Lower leg skin (tissue), 3 donors: Measurements from ENCODE around the gene AP1S1.

Experiments
- CTCF ChIP-seq, 3 donors: fragments of 450-650 bp; IDR thresholded peaks; one replicate each; pipeline ENCODE4 v1.5.1; 2016; ENCODE audit warnings: antibody characterized with exemption in 3 of 3, mild to moderate bottlenecking in 3 of 3, moderate library complexity in 2 of 3
- POLR2A ChIP-seq, 2 donors: fragments of 450-650 bp; IDR thresholded peaks; one replicate each; pipeline ENCODE4 v1.6.1; 2016 to 2017; ENCODE audit warnings: antibody characterized with exemption in 2 of 2, mild to moderate bottlenecking in 1 of 2, moderate library complexity in 1 of 2

DNA sequence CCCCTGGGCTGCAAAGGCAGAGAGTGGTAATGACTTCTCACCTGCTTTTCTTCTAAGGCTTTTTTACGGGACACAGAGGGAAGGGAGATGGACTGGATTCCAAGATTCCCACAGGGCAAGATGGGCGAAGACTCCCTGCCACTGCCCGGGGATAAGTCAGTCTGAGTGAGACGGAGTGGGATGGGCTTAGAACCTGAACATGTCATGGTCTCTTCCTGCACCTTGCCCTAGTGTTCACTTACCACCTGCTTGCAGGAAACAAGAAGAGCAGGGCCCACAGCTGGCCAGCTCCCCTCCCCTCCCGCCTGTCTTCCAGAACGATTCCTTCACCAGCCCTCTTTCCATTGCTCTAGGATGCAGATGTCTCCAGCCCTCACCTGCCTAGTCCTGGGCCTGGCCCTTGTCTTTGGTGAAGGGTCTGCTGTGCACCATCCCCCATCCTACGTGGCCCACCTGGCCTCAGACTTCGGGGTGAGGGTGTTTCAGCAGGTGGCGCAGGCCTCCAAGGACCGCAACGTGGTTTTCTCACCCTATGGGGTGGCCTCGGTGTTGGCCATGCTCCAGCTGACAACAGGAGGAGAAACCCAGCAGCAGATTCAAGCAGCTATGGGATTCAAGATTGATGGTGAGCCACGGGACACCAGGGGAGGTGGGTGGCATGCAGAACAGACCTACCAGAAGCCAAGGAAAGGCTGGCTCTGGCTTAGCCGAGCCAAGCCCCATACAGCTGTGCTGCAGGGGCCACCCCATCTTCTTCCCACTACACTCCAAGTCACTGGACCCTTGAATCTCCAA is 26.0 kb upstream of the AP1S1 start:
- TF ChIP-seq CTCF (IDR thresholded peaks at IDR 0.05), result no peak
- TF ChIP-seq POLR2A (IDR thresholded peaks at IDR 0.05), result no peak
